Right lobe of liver (tissue), 4 donors: ENCODE data around the gene LSM6.

Source experiments
- CTCF ChIP-seq, 4 donors: fragments of 200-600 bp in 3 of 4; fragments of 450-650 bp in 1 of 4; IDR thresholded peaks; one replicate each; pipeline versions ENCODE4 v1.5.1 to v1.8.0; 2016 to 2022; ENCODE audit warnings: antibody characterized with exemption in 4 of 4, mild to moderate bottlenecking in 2 of 4
- POLR2A ChIP-seq: fragments of 450-650 bp; IDR thresholded peaks from one replicate; pipeline ENCODE4 v1.6.1; 2017; ENCODE audit warnings: antibody characterized with exemption, mild to moderate bottlenecking
- donor health status: DM: no; HTN: no; CAD: no.
- donor health status: DM: no; HTN: no; CAD: no.
- donor health status: DM: no; HTN: yes; CAD: no.

DNA sequence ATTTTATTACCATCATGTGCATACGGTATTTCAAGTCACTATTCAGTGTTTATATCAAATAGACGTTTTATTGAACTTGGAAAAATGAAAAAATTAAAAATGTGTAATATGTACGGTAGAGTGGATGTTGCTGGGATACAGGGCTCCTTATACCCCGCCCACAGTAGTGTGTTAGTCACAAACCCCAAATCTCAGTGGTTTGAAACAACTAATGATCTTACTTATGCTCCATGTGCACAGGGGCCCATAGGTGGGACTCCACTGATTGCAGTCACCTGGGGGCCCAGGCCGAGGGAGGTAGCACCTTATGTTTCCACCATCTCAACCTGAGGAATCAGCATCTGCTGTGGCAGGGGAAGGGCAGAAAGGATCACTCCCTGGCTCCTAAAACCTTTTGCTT is 18.1 kb downstream of the LSM6 start:
- no peak for TF ChIP-seq CTCF (IDR thresholded peaks at IDR 0.05)
- TF ChIP-seq POLR2A = no peak
